Ishikawa (cell line): ENCODE measurements around the gene UBE2O.

Experiments
- CEBPB ChIP-seq: IDR thresholded peaks from 2 replicates; pipeline ENCODE4 v1.6.1; 2012
- EGR1 ChIP-seq: IDR thresholded peaks from 2 replicates; pipeline ENCODE4 v1.6.1; 2012
- EP300 ChIP-seq: IDR thresholded peaks from 2 replicates; pipeline ENCODE4 v1.6.1; 2012; ENCODE audit warnings: borderline replicate concordance
- FOXM1 ChIP-seq: IDR thresholded peaks from 2 replicates; pipeline ENCODE4 v1.6.1; 2012; ENCODE audit warnings: low read depth, borderline replicate concordance
- MAX ChIP-seq: IDR thresholded peaks from 2 replicates; pipeline ENCODE4 v1.6.1; 2012
- RAD21 ChIP-seq: IDR thresholded peaks from 2 replicates; pipeline ENCODE4 v1.6.1; 2012; ENCODE audit warnings: low read depth
- REST ChIP-seq: IDR thresholded peaks from 2 replicates; pipeline ENCODE4 v1.6.1; 2012; ENCODE audit warnings: low read depth, mild to moderate bottlenecking
- TAF1 ChIP-seq: IDR thresholded peaks from 2 replicates; pipeline ENCODE4 v1.6.1; 2012; ENCODE audit warnings: low read depth, mild to moderate bottlenecking
- TCF12 ChIP-seq: IDR thresholded peaks from 2 replicates; pipeline ENCODE4 v1.6.1; 2012; ENCODE audit warnings: low read depth
- TEAD4 ChIP-seq: IDR thresholded peaks from 2 replicates; pipeline ENCODE4 v1.6.1; 2012
- USF1 ChIP-seq: IDR thresholded peaks from 2 replicates; pipeline ENCODE4 v1.6.1; 2012
- YY1 ChIP-seq: IDR thresholded peaks from 2 replicates; pipeline ENCODE4 v1.6.1; 2012; ENCODE audit warnings: low read depth

GRCh38 chr17:76385892-76386786 lies 66.8 kb downstream of the UBE2O start:
- TF ChIP-seq REST: no peak
- no peak for TF ChIP-seq CEBPB
- TF ChIP-seq TCF12: no peak; the same call in 1 of the 2 replicates
- TF ChIP-seq RAD21: peak; percentile 50
- no peak for TF ChIP-seq TAF1
- TF ChIP-seq EP300: no peak
- TF ChIP-seq EGR1: no peak
- no peak for TF ChIP-seq FOXM1
- TF ChIP-seq USF1: peak; percentile 64
- TF ChIP-seq MAX: peak; percentile 93
- no peak for TF ChIP-seq YY1
- no peak for TF ChIP-seq TEAD4
